ENCODE results near the gene SNX18.

The SNX18 gene

DNA sequence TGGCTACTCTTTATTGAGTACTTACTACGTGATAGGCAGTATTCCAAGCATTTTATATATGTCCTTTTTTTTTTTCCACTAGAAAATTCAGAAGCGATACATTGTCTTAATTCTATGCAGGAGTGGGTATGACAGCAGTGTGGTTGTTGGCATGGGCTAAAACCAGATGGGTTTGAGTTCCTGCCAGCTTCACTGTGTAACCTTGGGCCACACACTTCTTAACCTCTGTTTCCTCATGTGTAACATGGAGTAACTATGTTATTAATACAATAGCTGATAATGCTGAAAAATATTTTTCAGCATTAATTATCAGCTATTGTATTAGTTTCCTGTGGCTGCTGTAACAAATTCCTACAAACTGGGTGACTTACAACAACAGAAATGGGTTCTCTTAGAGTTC is 12.0 kb downstream of the SNX18 start:
- Histone ChIP-seq H3K4me3 (ENCODE audit: low read length in 2 of 2) (no peak overlapping the region), H3K79me1 (ENCODE audit: low read depth, low read length) (peaks cover 6% of the 10 kb centered on the region), H2BK15ac (ENCODE audit: low read length) (no peak overlapping the region), H4K91ac (ENCODE audit: low read depth, low read length, poor library complexity) (no peak overlapping the region), H3K4ac (ENCODE audit: low read length) (no peak overlapping the region), H3K4me1 (ENCODE audit: control insufficient read depth in 2 of 2, insufficient read depth in 1 of 2, low read depth in 1 of 2, low read length in 2 of 2) (peaks cover 8 to 13% of the 10 kb centered on the region in 2 donors), H2AFZ (ENCODE audit: low read length) (no peak overlapping the region), H3K27ac (replicated peaks; ENCODE audit: low read length) (no peak overlapping the region), H3K14ac (ENCODE audit: low read length) (no peak overlapping the region), H2BK120ac (ENCODE audit: low read depth, low read length) (no peak overlapping the region), H4K8ac (ENCODE audit: low read depth, low read length) (no peak overlapping the region), H3K4me2 (ENCODE audit: insufficient read depth, low read length, poor library complexity, severe bottlenecking) (no peak overlapping the region), H3K27me3 (ENCODE audit: control insufficient read depth in 3 of 3, insufficient read depth in 3 of 3, low read depth in 1 of 3, low read length in 3 of 3) (peaks cover 0 to 1% (median 0%) of the 10 kb centered on the region in 3 experiments), H2BK5ac (ENCODE audit: low read length) (no peak overlapping the region), H2AK5ac (ENCODE audit: low read depth, low read length) (no peak overlapping the region), H3K9ac (ENCODE audit: low read depth, low read length, poor library complexity) (no peak overlapping the region), H3K23ac (ENCODE audit: low read depth, low read length, poor library complexity) (no peak overlapping the region), H3K9me3 (replicated peaks in 1 of 2; ENCODE audit: control insufficient read depth in 2 of 2, insufficient read depth in 1 of 2, low read depth in 1 of 2, low read length in 2 of 2) (no peaks in the 10 kb centered on the region), H3K36me3 (replicated peaks in 1 of 2; ENCODE audit: control insufficient read depth in 2 of 2, insufficient read depth in 2 of 2, low read length in 2 of 2) (peaks cover 0 to 3% of the 10 kb centered on the region in 2 donors), H2BK12ac (ENCODE audit: low read length) (no peak overlapping the region), H3K18ac (ENCODE audit: low read length) (no peak overlapping the region)
- WGBS, 2 donors (ENCODE audit: extremely low coverage in 2 of 2, insufficient read length in 2 of 2, insufficient replicate concordance in 1 of 2), result no CpG with 5 or more reads among the region's 2 CpGs
- no peak for DNase-seq (ENCODE audit: low spot score)

DNA sequence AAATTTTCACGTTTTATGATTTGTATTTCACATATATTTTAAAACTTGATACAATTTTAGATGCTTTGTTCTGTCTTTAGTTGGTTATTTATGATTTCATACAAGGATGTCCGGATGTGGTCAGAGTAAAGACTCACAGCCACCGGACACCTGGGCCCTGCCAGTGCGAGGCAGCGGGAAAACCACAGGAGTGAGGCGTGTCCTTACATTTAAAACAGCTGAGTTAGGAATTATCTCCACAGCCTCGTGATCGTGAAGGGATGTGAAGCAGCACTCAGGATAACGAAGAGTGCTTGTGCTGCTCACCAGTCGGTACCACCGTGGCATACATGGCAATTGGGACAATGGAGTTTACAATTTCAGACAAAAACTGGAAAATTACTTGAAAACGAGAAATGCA is 14.0 kb downstream of the SNX18 start:
- peaks cover 6% of the 10 kb centered on the region for H3K79me1 ChIP-seq (ENCODE audit: low read depth, low read length)
- H2AK5ac ChIP-seq (ENCODE audit: low read depth, low read length), result no peak overlapping the region
- H4K91ac ChIP-seq (ENCODE audit: low read depth, low read length, poor library complexity), result no peak overlapping the region
- no CpG with 5 or more reads among the region's 12 CpGs for WGBS, 2 donors (ENCODE audit: extremely low coverage in 2 of 2, insufficient read length in 2 of 2, insufficient replicate concordance in 1 of 2)
- H2BK5ac ChIP-seq (ENCODE audit: low read length), result no peak overlapping the region
- peaks cover 0 to 1% (median 0%) of the 10 kb centered on the region in 3 experiments for H3K27me3 ChIP-seq (ENCODE audit: control insufficient read depth in 3 of 3, insufficient read depth in 3 of 3, low read depth in 1 of 3, low read length in 3 of 3)
- H2BK120ac ChIP-seq (ENCODE audit: low read depth, low read length), result no peak overlapping the region
- no peak overlapping the region for H3K4me2 ChIP-seq (ENCODE audit: insufficient read depth, low read length, poor library complexity, severe bottlenecking)
- no peak overlapping the region for H3K18ac ChIP-seq (ENCODE audit: low read length)
- H4K8ac ChIP-seq (ENCODE audit: low read depth, low read length), result no peak overlapping the region
- no peaks in the 10 kb centered on the region for H3K9me3 ChIP-seq (replicated peaks in 1 of 2; ENCODE audit: control insufficient read depth in 2 of 2, insufficient read depth in 1 of 2, low read depth in 1 of 2, low read length in 2 of 2)
- H3K14ac ChIP-seq (ENCODE audit: low read length), result no peak overlapping the region
- H3K36me3 ChIP-seq (replicated peaks in 1 of 2; ENCODE audit: control insufficient read depth in 2 of 2, insufficient read depth in 2 of 2, low read length in 2 of 2), result peaks cover 0 to 3% of the 10 kb centered on the region in 2 donors
- no peak overlapping the region for H3K4ac ChIP-seq (ENCODE audit: low read length)
- no peak overlapping the region for H2BK12ac ChIP-seq (ENCODE audit: low read length)
- no peak overlapping the region for H2AFZ ChIP-seq (ENCODE audit: low read length)
- DNase-seq (ENCODE audit: low spot score), result no peak
- H2BK15ac ChIP-seq (ENCODE audit: low read length), result no peak overlapping the region
- no peak overlapping the region for H3K4me3 ChIP-seq (ENCODE audit: low read length in 2 of 2)
- H3K9ac ChIP-seq (ENCODE audit: low read depth, low read length, poor library complexity), result no peak overlapping the region
- peaks cover 10 to 14% of the 10 kb centered on the region in 2 donors for H3K4me1 ChIP-seq (ENCODE audit: control insufficient read depth in 2 of 2, insufficient read depth in 1 of 2, low read depth in 1 of 2, low read length in 2 of 2)
- H3K27ac ChIP-seq (replicated peaks; ENCODE audit: low read length), result no peak overlapping the region
- no peak overlapping the region for H3K23ac ChIP-seq (ENCODE audit: low read depth, low read length, poor library complexity)

DNA sequence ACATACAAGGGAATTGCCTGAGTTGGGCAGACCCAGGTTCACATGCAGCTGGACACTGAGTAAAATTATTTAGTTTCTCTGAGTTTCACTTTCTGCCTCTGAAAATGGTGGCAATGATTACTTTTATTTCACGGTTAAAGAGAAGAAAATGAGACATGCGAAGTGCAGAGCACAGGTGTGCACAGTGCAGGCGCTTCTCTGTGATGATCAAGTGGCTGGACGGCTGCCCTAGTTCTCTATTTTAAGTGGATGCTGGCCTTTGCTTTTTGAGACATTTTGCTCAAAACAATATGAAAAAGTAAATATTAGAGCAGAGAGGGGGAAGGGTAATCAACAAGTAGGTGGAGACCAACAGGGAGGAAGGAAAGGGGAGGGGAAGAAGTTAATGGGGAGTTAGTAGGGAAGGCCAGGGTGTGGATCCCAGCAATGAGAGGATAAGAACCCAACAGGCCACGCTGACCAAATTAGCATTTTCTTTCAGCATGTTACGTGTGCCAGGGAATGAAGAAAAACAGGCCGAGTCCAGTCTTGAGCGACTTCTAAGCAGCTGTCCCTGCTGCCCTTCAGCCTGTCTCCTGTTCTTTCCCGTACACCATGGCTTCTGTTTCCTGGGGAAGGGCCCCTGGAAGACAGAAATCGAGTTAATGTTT is 16.1 kb downstream of the SNX18 start:
- no peak overlapping the region for H3K14ac ChIP-seq (ENCODE audit: low read length)
- H2BK120ac ChIP-seq (ENCODE audit: low read depth, low read length), result no peak overlapping the region
- DNase-seq (ENCODE audit: low spot score), result no peak
- no peak overlapping the region for H2BK5ac ChIP-seq (ENCODE audit: low read length)
- H3K27ac ChIP-seq (replicated peaks; ENCODE audit: low read length), result no peak overlapping the region
- WGBS, 2 donors (ENCODE audit: extremely low coverage in 2 of 2, insufficient read length in 2 of 2, insufficient replicate concordance in 1 of 2), result no CpG with 5 or more reads among the region's 10 CpGs
- H3K27me3 ChIP-seq (ENCODE audit: control insufficient read depth in 3 of 3, insufficient read depth in 3 of 3, low read depth in 1 of 3, low read length in 3 of 3), result peaks cover 0 to 1% (median 0%) of the 10 kb centered on the region in 3 experiments
- H4K91ac ChIP-seq (ENCODE audit: low read depth, low read length, poor library complexity), result no peak overlapping the region
- no peak overlapping the region for H2AK5ac ChIP-seq (ENCODE audit: low read depth, low read length)
- H3K4ac ChIP-seq (ENCODE audit: low read length), result no peak overlapping the region
- no peak overlapping the region for H4K8ac ChIP-seq (ENCODE audit: low read depth, low read length)
- H3K4me3 ChIP-seq (ENCODE audit: low read length in 2 of 2), result peak overlapping the region in 1 of 2 donors; percentile 20
- no peak overlapping the region for H3K18ac ChIP-seq (ENCODE audit: low read length)
- H3K4me1 ChIP-seq (ENCODE audit: control insufficient read depth in 2 of 2, insufficient read depth in 1 of 2, low read depth in 1 of 2, low read length in 2 of 2), result peaks cover 10 to 14% of the 10 kb centered on the region in 2 donors
- no peak overlapping the region for H3K9ac ChIP-seq (ENCODE audit: low read depth, low read length, poor library complexity)
- H3K9me3 ChIP-seq (replicated peaks in 1 of 2; ENCODE audit: control insufficient read depth in 2 of 2, insufficient read depth in 1 of 2, low read depth in 1 of 2, low read length in 2 of 2), result no peaks in the 10 kb centered on the region
- no peak overlapping the region for H3K4me2 ChIP-seq (ENCODE audit: insufficient read depth, low read length, poor library complexity, severe bottlenecking)
- H2BK12ac ChIP-seq (ENCODE audit: low read length), result no peak overlapping the region
- peak overlapping the region; percentile 12 for H2AFZ ChIP-seq (ENCODE audit: low read length)
- peaks cover 3% of the 10 kb centered on the region for H3K79me1 ChIP-seq (ENCODE audit: low read depth, low read length)
- no peaks in the 10 kb centered on the region for H3K36me3 ChIP-seq (replicated peaks in 1 of 2; ENCODE audit: control insufficient read depth in 2 of 2, insufficient read depth in 2 of 2, low read length in 2 of 2)
- H3K23ac ChIP-seq (ENCODE audit: low read depth, low read length, poor library complexity), result no peak overlapping the region
- H2BK15ac ChIP-seq (ENCODE audit: low read length), result no peak overlapping the region

DNA sequence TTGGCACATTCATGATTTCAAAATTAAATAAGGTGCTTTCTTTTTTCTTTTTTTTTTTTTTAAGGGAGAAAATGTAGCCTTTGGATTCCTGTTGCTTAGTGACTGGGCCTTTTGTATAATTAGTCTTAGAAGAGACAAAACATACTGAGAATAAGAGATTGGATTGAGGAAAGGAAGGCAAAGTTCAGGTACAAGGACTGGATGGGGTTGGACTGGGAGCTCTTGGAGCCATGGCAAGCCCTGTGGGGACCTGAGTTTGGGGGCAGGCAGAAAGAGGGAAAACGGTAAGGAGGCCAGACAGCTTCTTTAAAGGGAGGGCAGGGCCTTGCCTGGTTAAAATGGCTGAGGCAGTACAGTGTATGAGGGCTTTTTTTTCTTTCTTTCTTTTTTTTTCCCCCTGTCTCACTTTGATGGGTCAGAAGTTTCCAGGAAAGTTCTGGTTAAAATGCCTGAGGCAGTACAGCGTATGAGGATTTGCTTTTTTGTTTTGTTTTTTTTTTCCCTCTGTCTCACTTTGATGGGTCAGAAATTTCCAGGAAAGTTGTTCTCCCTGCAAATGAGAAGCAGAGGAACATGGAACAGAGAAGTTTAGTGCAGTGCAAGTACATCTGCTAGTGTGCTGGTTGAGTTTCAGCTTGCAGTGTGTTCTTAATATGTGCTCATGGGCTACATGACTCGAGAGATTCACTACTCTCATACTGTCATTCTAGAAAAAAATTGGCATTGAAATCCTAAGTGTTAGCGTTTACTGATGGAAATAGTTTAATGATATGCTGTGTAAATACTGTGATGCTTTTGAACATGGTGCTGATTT is 16.8 kb downstream of the SNX18 start:
- Histone ChIP-seq H3K4me3 (ENCODE audit: low read length in 2 of 2) (peak overlapping the region in 1 of 2 donors; percentile 33), H3K14ac (ENCODE audit: low read length) (no peak overlapping the region)
- WGBS, 2 donors (ENCODE audit: extremely low coverage in 2 of 2, insufficient read length in 2 of 2, insufficient replicate concordance in 1 of 2), result no CpG with 5 or more reads among the region's 4 CpGs

More for the DNA sequence above, 16.8 kb downstream of the SNX18 start:
- H3K18ac ChIP-seq (ENCODE audit: low read length), result no peak overlapping the region
- H3K79me1 ChIP-seq (ENCODE audit: low read depth, low read length), result peaks cover 2% of the 10 kb centered on the region
- no peaks in the 10 kb centered on the region for H3K9me3 ChIP-seq (replicated peaks in 1 of 2; ENCODE audit: control insufficient read depth in 2 of 2, insufficient read depth in 1 of 2, low read depth in 1 of 2, low read length in 2 of 2)
- no peaks in the 10 kb centered on the region for H3K27me3 ChIP-seq (ENCODE audit: control insufficient read depth in 3 of 3, insufficient read depth in 3 of 3, low read depth in 1 of 3, low read length in 3 of 3)
- peaks cover 10 to 14% of the 10 kb centered on the region in 2 donors for H3K4me1 ChIP-seq (ENCODE audit: control insufficient read depth in 2 of 2, insufficient read depth in 1 of 2, low read depth in 1 of 2, low read length in 2 of 2)
- no peak overlapping the region for H4K91ac ChIP-seq (ENCODE audit: low read depth, low read length, poor library complexity)
- no peak for DNase-seq (ENCODE audit: low spot score)
- no peak overlapping the region for H2BK5ac ChIP-seq (ENCODE audit: low read length)
- H3K23ac ChIP-seq (ENCODE audit: low read depth, low read length, poor library complexity), result no peak overlapping the region
- H2BK12ac ChIP-seq (ENCODE audit: low read length), result no peak overlapping the region
- no peak overlapping the region for H2BK120ac ChIP-seq (ENCODE audit: low read depth, low read length)
- H2AK5ac ChIP-seq (ENCODE audit: low read depth, low read length), result no peak overlapping the region
- H3K9ac ChIP-seq (ENCODE audit: low read depth, low read length, poor library complexity), result no peak overlapping the region
- no peak overlapping the region for H4K8ac ChIP-seq (ENCODE audit: low read depth, low read length)
- H2BK15ac ChIP-seq (ENCODE audit: low read length), result no peak overlapping the region
- no peaks in the 10 kb centered on the region for H3K36me3 ChIP-seq (replicated peaks in 1 of 2; ENCODE audit: control insufficient read depth in 2 of 2, insufficient read depth in 2 of 2, low read length in 2 of 2)
- H3K4me2 ChIP-seq (ENCODE audit: insufficient read depth, low read length, poor library complexity, severe bottlenecking), result no peak overlapping the region
- H3K4ac ChIP-seq (ENCODE audit: low read length), result no peak overlapping the region
- no peak overlapping the region for H3K27ac ChIP-seq (replicated peaks; ENCODE audit: low read length)
- H2AFZ ChIP-seq (ENCODE audit: low read length), result peak overlapping the region; percentile 70
